Measurements from ENCODE around the gene KLF8.

KLF8 gene

DNA sequence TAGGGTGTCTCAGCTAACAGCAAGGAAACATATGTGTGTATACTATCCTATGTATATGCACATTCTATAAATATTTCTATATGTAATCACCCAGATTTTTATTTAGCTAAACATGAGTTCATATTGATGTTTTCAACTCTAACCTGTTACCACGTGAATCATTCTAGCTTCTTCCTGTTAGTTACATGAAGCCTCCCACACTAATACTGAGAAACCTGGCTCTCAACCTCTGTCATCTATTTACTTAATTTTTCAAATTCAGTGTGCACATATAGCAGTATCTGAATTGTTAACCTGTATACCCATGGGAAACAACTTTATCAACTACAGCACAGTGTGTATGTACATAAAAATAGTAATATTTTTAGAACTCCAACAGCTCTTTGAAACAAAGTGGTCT is 57.3 kb downstream of the KLF8 start:
- TF ChIP-seq CTCF (IDR thresholded peaks at IDR 0.05; ENCODE audit: low read depth, low read length, missing control alignments), result no peak
- no peak for DNase-seq (ENCODE audit: low read depth)

GRCh38 chrX:56308726-56309125 is 76.6 kb downstream of the KLF8 start:
- TF ChIP-seq CTCF (IDR thresholded peaks at IDR 0.05; ENCODE audit: low read depth, low read length, missing control alignments), result no peak
- no peak overlapping the region for H3K4me3 ChIP-seq (ENCODE audit: low read depth, low read length)
- no peak for DNase-seq (ENCODE audit: low read depth)

More for the DNA sequence above, 57.3 kb downstream of the KLF8 start:
- no peak overlapping the region for H3K4me3 ChIP-seq (ENCODE audit: low read depth, low read length)

- TF ChIP-seq CTCF (IDR thresholded peaks at IDR 0.05; ENCODE audit: low read depth, low read length, missing control alignments), result no peak
- no peak for DNase-seq (ENCODE audit: low read depth)
- no peak overlapping the region for H3K4me3 ChIP-seq (ENCODE audit: low read depth, low read length)
Measured at GRCh38 chrX:56309881-56310280, 77.7 kb downstream of the KLF8 start.

DNA sequence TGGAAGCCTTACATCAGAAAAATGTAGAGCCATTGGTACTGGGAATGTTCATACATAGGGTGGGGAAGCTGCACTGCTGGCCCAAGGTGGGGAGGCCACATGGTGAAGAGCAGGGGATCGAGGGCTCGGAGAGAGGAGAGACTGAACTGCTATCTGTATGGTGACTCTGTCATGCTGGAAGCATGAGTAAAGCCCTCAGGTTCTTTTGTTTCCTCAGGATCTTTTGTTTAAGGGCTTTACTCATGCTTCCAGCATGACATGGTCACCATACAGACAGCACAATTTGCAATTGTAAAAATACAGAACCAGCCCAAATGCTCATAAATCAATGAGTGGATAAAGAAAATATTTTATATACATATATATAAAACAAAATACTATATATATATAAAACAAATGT is 78.4 kb downstream of the KLF8 start:
- no peak for DNase-seq (ENCODE audit: low read depth)
- no peak overlapping the region for H3K4me3 ChIP-seq (ENCODE audit: low read depth, low read length)
- no peak for TF ChIP-seq CTCF (IDR thresholded peaks at IDR 0.05; ENCODE audit: low read depth, low read length, missing control alignments)

DNA sequence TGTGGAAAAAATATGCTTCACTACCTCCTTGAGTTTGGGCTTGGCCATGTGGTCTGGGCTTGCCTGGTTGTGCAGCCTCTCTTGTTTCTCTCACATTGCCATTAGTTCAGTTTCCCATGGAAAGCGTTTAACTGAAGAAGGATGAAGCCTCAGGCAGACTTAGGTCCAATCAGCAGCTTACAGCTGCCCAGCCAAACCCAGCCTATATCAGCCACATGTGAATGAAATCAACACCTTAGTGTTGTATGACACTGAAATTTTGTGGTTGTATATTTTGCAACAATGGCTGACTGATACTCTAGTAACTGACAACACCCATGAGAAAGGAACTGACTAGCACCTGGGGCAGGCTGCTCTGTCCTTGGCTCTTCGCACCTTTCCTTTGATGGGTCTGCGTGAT is 81.2 kb downstream of the KLF8 start:
- no peak for TF ChIP-seq CTCF (IDR thresholded peaks at IDR 0.05; ENCODE audit: low read depth, low read length, missing control alignments)

GRCh38 chrX:56314334-56314733 is 82.2 kb downstream of the KLF8 start:
- H3K4me3 ChIP-seq (ENCODE audit: low read depth, low read length), result no peak overlapping the region
- no peak for DNase-seq (ENCODE audit: low read depth)
- TF ChIP-seq CTCF (IDR thresholded peaks at IDR 0.05; ENCODE audit: low read depth, low read length, missing control alignments), result no peak

More for the DNA sequence above, 81.2 kb downstream of the KLF8 start:
- H3K4me3 ChIP-seq (ENCODE audit: low read depth, low read length), result no peak overlapping the region
- DNase-seq (ENCODE audit: low read depth), result no peak

DNA sequence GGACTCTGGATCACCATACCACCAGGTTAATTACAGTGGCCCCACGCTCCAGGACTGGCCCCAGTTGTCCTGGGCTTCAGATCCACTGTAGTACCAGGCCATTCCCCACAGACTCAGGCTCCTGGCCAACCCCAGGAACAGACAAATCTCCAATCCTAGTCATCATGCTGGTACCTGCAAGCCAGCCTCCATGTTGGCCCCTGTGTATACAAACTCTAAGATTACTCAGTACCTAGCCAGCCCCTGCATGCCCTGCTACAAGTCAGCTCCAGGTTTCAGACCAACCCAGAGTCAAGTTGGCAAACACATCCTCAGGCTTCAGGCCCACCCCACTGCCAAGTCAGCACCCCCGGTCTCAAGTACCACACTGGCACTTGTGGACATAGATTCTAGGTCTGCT is 85.9 kb downstream of the KLF8 start:
- H3K4me3 ChIP-seq (ENCODE audit: low read depth, low read length), result no peak overlapping the region
- DNase-seq (ENCODE audit: low read depth), result no peak
- no peak for TF ChIP-seq CTCF (IDR thresholded peaks at IDR 0.05; ENCODE audit: low read depth, low read length, missing control alignments)
